ACHN (cell line): Measurements from ENCODE around the gene WFIKKN2.

Experiments used
- DNase-seq: peaks from one replicate; pipeline ENCODE4 v3.0.0-alpha.2; 2015
- in situ Hi-C: cut with HindIII; loops from 2 replicates; pipeline ENCODE4 v1.10.0; 2017; ENCODE audit warnings: low sequenced_read_pairs, low pct_ligation_motif_present, low pct_unique_long_range_greater_than_20kb

The WFIKKN2 gene

DNA sequence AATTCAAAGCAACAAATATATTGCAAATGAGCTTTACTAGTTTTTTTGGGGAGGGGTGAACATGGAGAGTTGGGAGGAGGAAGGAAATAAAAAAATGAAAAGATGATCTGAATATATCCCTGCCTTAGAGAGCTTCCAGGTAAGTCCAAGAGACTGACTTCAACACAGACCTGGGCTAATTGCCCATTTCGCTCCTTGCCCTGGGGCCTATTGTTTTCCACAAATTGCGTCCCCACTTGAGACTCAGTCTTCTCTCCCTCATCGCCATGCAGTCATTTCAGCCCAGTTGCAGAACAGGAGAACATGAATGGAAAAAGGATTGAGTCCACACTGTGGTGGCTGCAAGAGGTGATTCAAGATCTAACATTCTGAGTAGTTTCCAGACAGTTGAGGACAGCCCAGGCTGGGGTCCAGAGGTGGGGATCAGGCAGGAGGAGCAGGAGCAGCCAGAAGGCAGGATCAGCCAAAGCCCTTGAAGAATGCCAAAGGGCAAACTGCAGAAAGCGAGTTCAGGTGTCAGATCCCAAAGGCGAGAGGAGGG, 52.4 kb downstream of the WFIKKN2 start:
- in situ Hi-C loops, result no loop called here
- no peak for DNase-seq

DNA sequence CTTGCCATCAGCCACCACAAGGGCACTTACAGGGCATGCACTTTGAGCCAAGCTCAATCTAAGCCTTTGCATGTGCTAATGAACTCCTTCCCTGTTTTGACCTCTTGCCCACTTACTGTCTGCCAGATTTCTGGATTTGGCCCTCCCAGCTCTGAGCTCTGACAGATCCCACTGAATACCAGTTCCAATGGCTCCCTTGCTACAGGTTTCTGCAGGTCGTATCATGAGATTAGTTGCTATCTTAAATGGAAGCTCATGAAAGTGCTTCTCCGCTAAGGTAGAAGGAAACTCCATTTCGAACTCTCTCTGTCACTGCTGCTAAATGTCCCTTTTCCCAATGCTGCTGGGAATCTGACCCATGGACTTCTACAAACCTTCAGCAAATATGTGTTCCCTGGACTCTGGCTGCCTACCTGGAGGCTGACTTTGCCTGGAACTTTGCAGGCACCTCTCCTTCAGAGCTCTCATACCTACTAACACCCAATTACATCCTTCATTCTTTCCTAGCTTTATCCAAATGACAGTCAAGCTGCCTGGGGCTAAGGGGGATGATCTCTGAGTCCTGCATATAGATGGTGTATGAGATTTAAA, 54.2 kb downstream of the WFIKKN2 start:
- DNase-seq, result no peak
- in situ Hi-C loops, result no loop called here

DNA sequence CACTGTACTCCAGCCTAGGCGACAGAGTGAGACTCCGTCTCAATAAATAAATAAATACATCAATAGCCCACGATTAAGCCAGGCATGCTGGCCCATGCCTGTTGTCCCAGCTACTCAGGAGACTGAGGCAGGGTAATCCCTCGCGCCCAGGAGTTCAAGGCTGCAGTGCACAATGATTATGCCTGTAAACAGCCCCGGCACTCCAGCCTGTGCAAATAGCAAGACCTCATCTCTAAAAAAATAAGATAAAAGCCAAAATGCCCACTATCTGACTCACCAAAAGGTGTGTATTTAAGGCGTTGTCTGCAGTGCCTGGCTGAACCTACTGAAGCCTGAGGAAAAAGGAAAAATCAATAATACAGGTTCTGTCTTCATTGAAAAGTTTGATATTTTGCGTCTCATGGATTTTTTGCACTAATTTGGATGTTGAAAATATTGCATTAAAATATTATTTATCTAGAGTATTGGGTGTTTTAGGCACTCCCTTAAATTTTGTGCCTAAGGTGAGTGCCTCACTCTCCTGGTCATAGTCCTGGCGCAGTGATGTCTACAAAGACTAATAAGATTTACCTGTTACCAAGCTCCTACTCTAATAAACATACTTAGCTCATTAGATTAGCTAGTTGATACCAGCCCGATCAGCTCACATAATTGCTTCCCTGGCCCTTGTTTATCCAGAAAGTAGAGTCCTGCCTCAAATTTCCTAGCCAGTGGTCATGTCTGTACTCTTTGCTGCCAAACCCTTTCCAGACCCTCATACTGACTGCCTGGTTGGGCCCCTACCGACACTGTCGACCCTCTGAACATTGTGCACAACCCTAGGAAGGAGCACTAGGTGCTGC, 55.5 kb downstream of the WFIKKN2 start:
- no peak for DNase-seq
- in situ Hi-C loops, result no loop called here

DNA sequence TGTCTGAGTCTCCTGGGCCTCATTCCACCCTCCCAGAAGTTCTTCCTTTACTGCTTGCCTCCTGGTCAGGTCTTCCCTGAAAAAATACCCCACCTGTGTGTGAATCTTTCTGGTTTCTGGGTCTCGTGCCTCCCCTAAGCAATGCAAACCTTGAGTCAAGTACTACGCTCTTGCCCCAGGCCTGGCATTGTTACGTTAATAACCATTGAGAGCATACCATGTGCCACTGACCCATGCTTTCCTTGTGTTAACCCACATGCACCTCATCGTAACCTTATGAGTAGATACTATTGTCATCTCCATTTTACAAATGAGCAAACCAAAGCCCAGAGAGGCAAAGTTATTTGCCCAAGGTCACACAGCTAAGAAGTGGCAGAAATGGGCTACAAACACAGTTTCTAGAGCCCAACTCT, 56.2 kb downstream of the WFIKKN2 start:
- DNase-seq, result no peak

More for the DNA sequence above, 56.2 kb downstream of the WFIKKN2 start:
- in situ Hi-C loops, result no loop called here
